GM23248 (cell line): ENCODE measurements around the gene TBC1D22A. TPM values are rescaled to one million over a fixed set of nuclear protein-coding genes. Genes with fewer than 3 reads are reported as not detected.

Experiments
- DNase-seq: peaks from one replicate; pipeline ENCODE4 v3.0.0-alpha.2; 2015
- H2AFZ ChIP-seq: fragments of 200-600 bp; sonication (generic); 2 replicates; pipeline ENCODE4 v1.6.1; 2016; ENCODE audit warnings: antibody characterized with exemption
- H3F3A ChIP-seq: fragments of 200-600 bp; sonication (generic); 2 replicates; pipeline ENCODE4 v1.6.1; 2016; ENCODE audit warnings: mild to moderate bottlenecking, antibody characterized with exemption, mixed run types; ENCODE audit not compliant: insufficient read depth
- H3K27ac ChIP-seq: fragments of 200-600 bp; sonication (generic); 2 replicates; pipeline ENCODE4 v1.5.1; 2016; ENCODE audit warnings: mild to moderate bottlenecking
- H3K27me3 ChIP-seq: fragments of 200-600 bp; sonication (generic); replicated peaks from 2 replicates; pipeline ENCODE4 v1.6.1; 2016; ENCODE audit warnings: mild to moderate bottlenecking; ENCODE audit not compliant: insufficient read depth
- H3K36me3 ChIP-seq: fragments of 200-600 bp; sonication (generic); 2 replicates; pipeline ENCODE4 v1.6.1; 2016; ENCODE audit warnings: low read depth, mild to moderate bottlenecking
- H3K4me1 ChIP-seq: fragments of 200-600 bp; sonication (generic); 2 replicates; pipeline ENCODE4 v1.6.1; 2016; ENCODE audit warnings: mild to moderate bottlenecking; ENCODE audit not compliant: insufficient read depth
- H3K4me2 ChIP-seq: fragments of 200-600 bp; sonication (generic); one replicate; pipeline ENCODE4 v1.6.1; 2016; ENCODE audit warnings: mild to moderate bottlenecking; ENCODE audit not compliant: unreplicated experiment
- H3K4me3 ChIP-seq: fragments of 200-600 bp; sonication (generic); 2 replicates; pipeline ENCODE4 v1.5.1; 2016; ENCODE audit warnings: mild to moderate bottlenecking
- H3K79me2 ChIP-seq: fragments of 200-600 bp; sonication (generic); 2 replicates; pipeline ENCODE4 v1.6.1; 2016; ENCODE audit warnings: mild to moderate bottlenecking; ENCODE audit not compliant: insufficient read depth
- H3K9ac ChIP-seq: fragments of 200-600 bp; sonication (generic); 2 replicates; pipeline ENCODE4 v1.6.1; 2016; ENCODE audit warnings: mild to moderate bottlenecking
- H3K9me2 ChIP-seq: fragments of 200-600 bp; sonication (generic); 2 replicates; pipeline ENCODE4 v1.6.1; 2016; ENCODE audit warnings: mixed run types, mild to moderate bottlenecking, moderate library complexity; ENCODE audit not compliant: insufficient read depth
- H3K9me3 ChIP-seq: fragments of 200-600 bp; sonication (generic); one replicate; pipeline ENCODE4 v1.6.1; 2017; ENCODE audit warnings: low read depth
- H4K20me1 ChIP-seq: fragments of 200-600 bp; sonication (generic); 2 replicates; pipeline ENCODE4 v1.6.0; 2016; ENCODE audit not compliant: insufficient read depth
- EZH2 ChIP-seq: fragments of 200-600 bp; sonication (generic); IDR thresholded peaks from 2 replicates; pipeline ENCODE4 v1.6.1; 2018; ENCODE audit warnings: antibody characterized with exemption, mild to moderate bottlenecking; ENCODE audit not compliant: insufficient read depth, poor library complexity, severe bottlenecking
- EZH2phosphoT487 ChIP-seq: fragments of 200-600 bp; sonication (generic); IDR thresholded peaks from 2 replicates; pipeline ENCODE4 v1.6.1; 2018; ENCODE audit warnings: antibody characterized with exemption, moderate library complexity, mild to moderate bottlenecking, low read depth; ENCODE audit not compliant: insufficient read depth
- WGBS, 2 experiments: methylation state at CpG; one replicate each; pipeline ENCODE4 v1.1.6; 2015 to 2017; ENCODE audit warnings: low lambda C conversion rate in 2 of 2, low coverage in 1 of 2; ENCODE audit errors: missing lambda C conversion rate in 2 of 2; 5-methylcytosine and 5-hydroxymethylcytosine counted together
- in situ Hi-C: fragments of 300-500 bp; cut with MboI; formaldehyde crosslinking; loops from 2 replicates; pipeline ENCODE4 v1.15.0; 2020
- polyA plus RNA-seq: library from polyadenylated mRNA; unstranded; fragments of >200 nt; fragmentation: Nextera tagmentation; extraction: Ambion mirVana; gene quantifications from 2 replicates; pipeline ENCODE4 v1.2.1, GENCODE V29; 2016
- total RNA-seq: library from RNA; depleted of rRNA; stranded (reverse); fragments of >200 nt; shearing (Covaris generic); gene quantifications from 2 replicates; pipeline ENCODE4 v1.2.3, GENCODE V29; 2014

The TBC1D22A gene
- total and polyA plus RNA-seq, 2 experiments from 2014 or later: 12.3 to 16.9 TPM

GRCh38 chr22:46951973-46952372 lies 189.5 kb downstream of the TBC1D22A start:
- Histone ChIP-seq H2AFZ (no peak overlapping the region), H3K4me1 (no peaks in the 10 kb centered on the region), H4K20me1 (0 out of 2 replicates have a peak, but pooled peaks cover 3% of the 10 kb centered on the region), H3K9me2 (no peaks in the 10 kb centered on the region), H3F3A (no peaks in the 10 kb centered on the region), H3K9ac (no peak overlapping the region), H3K79me2 (no peaks in the 10 kb centered on the region), H3K27ac (no peak overlapping the region), H3K36me3 (no peaks in the 10 kb centered on the region), H3K9me3 (no peaks in the 10 kb centered on the region), H3K4me3 (no peak overlapping the region), H3K27me3 (no peaks in the 10 kb centered on the region), H3K4me2 (no peak overlapping the region)
- no peak for TF ChIP-seq EZH2phosphoT487
- no peak for TF ChIP-seq EZH2
- in situ Hi-C loops: no loop called here
- no peak for DNase-seq
- 98 to 99% methylated on average over 7 of the region's 7 CpGs for WGBS, 2 experiments

- no peak overlapping the region for H2AFZ ChIP-seq
- no peaks in the 10 kb centered on the region for H3K79me2 ChIP-seq
- no peaks in the 10 kb centered on the region for H3K9me2 ChIP-seq
- H3K4me3 ChIP-seq: no peak overlapping the region
- H3K9ac ChIP-seq: no peak overlapping the region
- 0 out of 2 replicates have a peak, but pooled peaks cover 3% of the 10 kb centered on the region for H4K20me1 ChIP-seq
- TF ChIP-seq EZH2 (no peak), EZH2phosphoT487 (no peak)
- in situ Hi-C loops: no loop called here
- H3K27me3 ChIP-seq: no peaks in the 10 kb centered on the region
- H3K9me3 ChIP-seq: no peaks in the 10 kb centered on the region
- no peaks in the 10 kb centered on the region for H3K36me3 ChIP-seq
- WGBS, 2 experiments: 93 to 94% methylated on average over 18 of the region's 18 CpGs
- DNase-seq: no peak
- no peaks in the 10 kb centered on the region for H3F3A ChIP-seq
- no peak overlapping the region for H3K4me2 ChIP-seq
- no peak overlapping the region for H3K27ac ChIP-seq
- no peaks in the 10 kb centered on the region for H3K4me1 ChIP-seq
These were observed 191.7 kb downstream of the TBC1D22A start for GRCh38 chr22:46953968-46954765.

- DNase-seq: no peak
- in situ Hi-C loops: no loop called here
These were observed 192.3 kb downstream of the TBC1D22A start for GRCh38 chr22:46954781-46955180.

GRCh38 chr22:46956498-46957215 lies 194.2 kb downstream of the TBC1D22A start:
- Histone ChIP-seq H3K4me1 (no peaks in the 10 kb centered on the region), H3K4me2 (no peak overlapping the region), H3K36me3 (no peaks in the 10 kb centered on the region), H3K27ac (no peak overlapping the region), H3K27me3 (no peaks in the 10 kb centered on the region), H3K9ac (no peak overlapping the region), H4K20me1 (0 out of 2 replicates have a peak, but pooled peaks cover 3% of the 10 kb centered on the region), H2AFZ (no peak overlapping the region), H3K9me2 (no peaks in the 10 kb centered on the region), H3K9me3 (no peaks in the 10 kb centered on the region), H3K79me2 (no peaks in the 10 kb centered on the region), H3F3A (no peaks in the 10 kb centered on the region), H3K4me3 (no peak overlapping the region)
- in situ Hi-C loops: no loop called here
- 97 to 99% methylated on average over 19 of the region's 19 CpGs for WGBS, 2 experiments
- TF ChIP-seq EZH2 (no peak), EZH2phosphoT487 (no peak)
- DNase-seq: no peak

More at GRCh38 chr22:46954781-46955180, 192.3 kb downstream of the TBC1D22A start:
- no peaks in the 10 kb centered on the region for H3K27me3 ChIP-seq
- H3F3A ChIP-seq: no peaks in the 10 kb centered on the region
- H3K79me2 ChIP-seq: no peaks in the 10 kb centered on the region
- no peaks in the 10 kb centered on the region for H3K4me1 ChIP-seq
- no peak overlapping the region for H3K4me3 ChIP-seq
- TF ChIP-seq EZH2 (no peak), EZH2phosphoT487 (no peak)
- no peaks in the 10 kb centered on the region for H3K9me3 ChIP-seq
- H3K36me3 ChIP-seq: no peaks in the 10 kb centered on the region
- no peaks in the 10 kb centered on the region for H3K9me2 ChIP-seq
- 0 out of 2 replicates have a peak, but pooled peaks cover 3% of the 10 kb centered on the region for H4K20me1 ChIP-seq
- WGBS, 2 experiments: 97% methylated on average over 7 of the region's 7 CpGs
- H3K27ac ChIP-seq: no peak overlapping the region
- no peak overlapping the region for H2AFZ ChIP-seq
- H3K4me2 ChIP-seq: no peak overlapping the region
- H3K9ac ChIP-seq: no peak overlapping the region
